Activated T-helper 17 cell treated with anti-CD3 and anti-CD28 coated beads, Interleukin-2, amount 50 U/mL, for 72 hours (primary cell): ENCODE measurements around the gene MARCHF9. TPM values are rescaled to one million over a fixed set of nuclear protein-coding genes. Genes with fewer than 3 reads are reported as not detected.
A peak's percentile ranks its signal among the peaks of the same experiment; 100 is the strongest.
"Not testable (repeated sequence)": the region's sequence is repeated elsewhere in the genome, so short reads cannot be mapped to it uniquely, and the experiment has no call there.

Source experiments
- ATAC-seq: fragments of 150-1000 bp; cut with Tn5 transposase; replicated peaks from 2 replicates; pipeline ENCODE4 v1.10.0; 2021; ENCODE audit warnings: mild to moderate bottlenecking, moderate library complexity
- H3K27ac Mint-ChIP-seq: one replicate; pipeline ENCODE4 v1.8.0; 2022; ENCODE audit warnings: mixed read lengths
- H3K27me3 Mint-ChIP-seq: one replicate; pipeline ENCODE4 v1.8.0; 2022; ENCODE audit warnings: mixed read lengths
- H3K36me3 Mint-ChIP-seq: one replicate; pipeline ENCODE4 v1.8.0; 2022; ENCODE audit warnings: low read depth, mild to moderate bottlenecking, mixed read lengths
- H3K4me1 Mint-ChIP-seq: one replicate; pipeline ENCODE4 v1.8.0; 2022; ENCODE audit warnings: mixed read lengths
- H3K4me3 Mint-ChIP-seq: one replicate; pipeline ENCODE4 v1.8.0; 2022; ENCODE audit warnings: mild to moderate bottlenecking, mixed read lengths
- H3K9me3 Mint-ChIP-seq: one replicate; pipeline ENCODE4 v1.8.0; 2022; ENCODE audit warnings: mixed read lengths
- total RNA-seq, 2 donors: library from RNA; stranded (reverse); gene quantifications; one replicate each; pipeline ENCODE4 v1.2.3, GENCODE V29; 2022

Gene MARCHF9
- total RNA-seq, 2 donors from 2014 or later = 22.5 to 26.9 TPM

DNA sequence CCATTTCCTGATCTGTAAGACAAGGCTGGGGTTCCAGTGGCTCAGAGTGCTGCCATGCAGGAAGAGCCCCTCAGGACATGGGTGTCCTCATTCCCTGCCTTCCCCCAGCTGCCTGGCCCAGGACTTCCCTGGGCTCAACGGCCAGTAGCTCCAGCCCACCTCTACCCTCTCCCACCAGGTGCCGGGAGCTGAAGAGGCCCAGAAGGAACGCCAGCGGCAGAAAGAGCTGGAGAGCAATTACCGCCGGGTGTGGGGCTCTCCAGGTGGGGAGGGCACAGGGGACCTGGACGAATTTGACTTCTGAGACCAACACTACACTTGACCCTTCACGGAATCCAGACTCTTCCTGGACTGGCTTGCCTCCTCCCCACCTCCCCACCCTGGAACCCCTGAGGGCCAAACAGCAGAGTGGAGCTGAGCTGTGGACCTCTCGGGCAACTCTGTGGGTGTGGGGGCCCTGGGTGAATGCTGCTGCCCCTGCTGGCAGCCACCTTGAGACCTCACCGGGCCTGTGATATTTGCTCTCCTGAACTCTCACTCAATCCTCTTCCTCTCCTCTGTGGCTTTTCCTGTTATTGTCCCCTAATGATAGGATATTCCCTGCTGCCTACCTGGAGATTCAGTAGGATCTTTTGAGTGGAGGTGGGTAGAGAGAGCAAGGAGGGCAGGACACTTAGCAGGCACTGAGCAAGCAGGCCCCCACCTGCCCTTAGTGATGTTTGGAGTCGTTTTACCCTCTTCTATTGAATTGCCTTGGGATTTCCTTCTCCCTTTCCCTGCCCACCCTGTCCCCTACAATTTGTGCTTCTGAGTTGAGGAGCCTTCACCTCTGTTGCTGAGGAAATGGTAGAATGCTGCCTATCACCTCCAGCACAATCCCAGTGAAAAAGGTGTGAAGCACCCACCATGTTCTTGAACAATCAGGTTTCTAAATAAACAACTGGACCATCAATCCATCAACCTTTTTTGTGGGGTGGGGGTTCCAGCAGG lies 34.0 kb upstream of the MARCHF9 start:
- Mint-ChIP-seq H3K4me1 (peaks cover 21% of the 10 kb centered on the region), H3K27me3 (no peaks in the 10 kb centered on the region), H3K4me3 (no peak overlapping the region), H3K9me3 (no peaks in the 10 kb centered on the region), H3K36me3 (peaks cover 72% of the 10 kb centered on the region), H3K27ac (peak overlapping the region; percentile 74)
- ATAC-seq = no peak

DNA sequence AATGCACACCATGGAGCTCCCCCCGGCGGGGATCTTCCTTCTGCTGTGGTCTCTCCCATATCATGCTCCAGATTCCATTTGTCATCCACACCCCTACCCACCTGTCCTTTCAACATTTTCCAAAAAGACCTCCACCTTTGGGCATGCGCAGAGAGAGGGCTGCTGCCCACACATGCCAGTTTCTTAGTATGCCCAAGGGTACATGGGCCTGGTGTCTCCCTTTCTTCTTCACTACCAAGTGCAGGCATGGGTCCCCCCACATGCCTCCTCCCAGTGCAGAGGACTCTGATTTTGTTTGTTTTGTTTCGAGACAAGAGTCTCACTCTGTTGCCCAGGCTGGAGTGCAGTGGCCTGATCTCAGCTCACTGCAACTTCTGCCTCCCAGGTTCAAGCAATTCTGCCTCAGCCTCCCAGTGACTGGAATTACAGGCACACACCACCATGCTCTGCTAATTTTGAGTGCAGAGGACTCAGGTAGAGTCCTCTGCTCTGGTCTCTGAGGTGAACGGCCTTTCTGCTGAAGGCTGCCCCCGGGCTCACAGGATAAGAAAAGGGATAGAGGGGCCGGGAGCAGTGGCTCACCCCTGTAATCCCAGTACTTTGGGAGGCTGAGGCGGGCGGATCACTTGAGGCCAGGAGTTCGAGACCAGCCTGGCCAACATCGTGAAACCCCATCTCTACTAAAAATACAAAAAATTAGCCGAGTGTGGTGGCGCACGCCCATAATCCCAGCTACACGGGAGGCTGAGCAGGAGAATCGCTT lies 32.9 kb upstream of the MARCHF9 start:
- H3K36me3 Mint-ChIP-seq = peaks cover 67% of the 10 kb centered on the region
- not testable (repeated sequence) for ATAC-seq, H3K9me3 Mint-ChIP-seq, H3K27me3 Mint-ChIP-seq, H3K4me3 Mint-ChIP-seq
- H3K4me1 Mint-ChIP-seq = peaks cover 21% of the 10 kb centered on the region
- peak overlapping the region; percentile 74 for H3K27ac Mint-ChIP-seq

DNA sequence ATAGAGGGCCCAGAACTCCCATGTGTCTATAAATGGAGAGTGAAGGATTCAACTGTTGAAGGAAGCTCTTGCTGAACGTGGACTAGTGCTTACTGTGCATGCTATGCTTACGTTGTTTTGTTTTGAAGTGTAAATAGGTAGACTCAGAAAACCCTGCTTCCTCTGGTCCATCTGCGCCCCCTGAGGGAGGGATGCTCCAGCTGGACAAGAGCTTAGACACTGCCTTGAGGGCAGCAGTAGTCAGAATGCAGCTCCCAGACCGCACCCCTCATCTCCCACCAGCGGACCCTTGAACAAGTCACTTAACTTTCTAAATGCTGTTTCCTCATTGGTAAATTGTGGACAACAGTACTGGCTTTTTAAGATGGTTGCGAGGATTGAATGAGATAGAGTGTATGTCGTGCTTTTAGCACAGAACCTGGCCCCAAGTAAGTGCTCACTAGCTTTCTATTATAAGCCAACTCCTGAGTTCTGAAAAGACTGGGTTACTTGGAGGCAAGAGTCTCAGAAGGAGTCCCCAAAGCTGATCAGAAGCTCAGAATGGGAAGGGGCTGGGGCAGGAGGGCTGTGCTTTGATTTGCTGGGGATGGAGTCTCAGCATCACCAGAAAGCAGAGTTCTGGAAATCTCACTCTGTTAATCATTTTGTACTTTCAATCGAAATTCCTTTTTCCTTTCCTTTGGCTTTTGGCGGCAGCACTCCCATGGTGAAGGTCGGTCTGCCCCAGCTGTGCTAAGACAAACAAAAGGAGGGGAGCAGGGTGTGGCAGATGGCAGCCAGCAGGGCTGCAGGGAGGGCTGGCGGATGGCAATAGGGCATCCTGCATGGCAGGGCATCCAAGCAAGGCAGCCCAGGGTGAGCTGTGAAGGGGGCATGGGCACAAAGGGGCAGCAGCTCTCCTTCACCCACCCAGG lies 31.9 kb upstream of the MARCHF9 start:
- H3K9me3 Mint-ChIP-seq = no peaks in the 10 kb centered on the region
- peak overlapping the region; percentile 43 for H3K27ac Mint-ChIP-seq
- H3K4me3 Mint-ChIP-seq = no peak overlapping the region
- H3K36me3 Mint-ChIP-seq = peaks cover 67% of the 10 kb centered on the region
- no peaks in the 10 kb centered on the region for H3K27me3 Mint-ChIP-seq
- H3K4me1 Mint-ChIP-seq = peaks cover 19% of the 10 kb centered on the region
- ATAC-seq = peak; percentile 6

DNA sequence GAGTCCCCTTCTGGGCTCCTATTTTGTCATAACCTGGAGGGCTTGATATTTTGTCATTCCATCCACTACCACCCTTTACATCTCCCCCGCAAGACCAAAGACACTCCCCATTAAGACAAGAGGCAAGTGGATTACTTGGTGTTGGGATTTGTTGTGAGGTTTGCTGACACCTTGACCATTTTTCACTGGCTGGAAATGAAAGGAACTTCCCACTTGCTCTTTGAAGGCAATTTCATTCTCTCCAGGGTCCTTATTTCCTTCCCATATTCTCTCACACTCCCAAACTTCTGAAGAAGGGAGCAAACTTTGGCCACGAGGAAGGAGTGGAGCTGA lies 31.3 kb upstream of the MARCHF9 start:
- Mint-ChIP-seq H3K27ac (peak overlapping the region; percentile 43), H3K4me3 (no peak overlapping the region), H3K9me3 (no peaks in the 10 kb centered on the region), H3K27me3 (no peaks in the 10 kb centered on the region), H3K36me3 (peaks cover 67% of the 10 kb centered on the region), H3K4me1 (peaks cover 21% of the 10 kb centered on the region)
- ATAC-seq = no peak

DNA sequence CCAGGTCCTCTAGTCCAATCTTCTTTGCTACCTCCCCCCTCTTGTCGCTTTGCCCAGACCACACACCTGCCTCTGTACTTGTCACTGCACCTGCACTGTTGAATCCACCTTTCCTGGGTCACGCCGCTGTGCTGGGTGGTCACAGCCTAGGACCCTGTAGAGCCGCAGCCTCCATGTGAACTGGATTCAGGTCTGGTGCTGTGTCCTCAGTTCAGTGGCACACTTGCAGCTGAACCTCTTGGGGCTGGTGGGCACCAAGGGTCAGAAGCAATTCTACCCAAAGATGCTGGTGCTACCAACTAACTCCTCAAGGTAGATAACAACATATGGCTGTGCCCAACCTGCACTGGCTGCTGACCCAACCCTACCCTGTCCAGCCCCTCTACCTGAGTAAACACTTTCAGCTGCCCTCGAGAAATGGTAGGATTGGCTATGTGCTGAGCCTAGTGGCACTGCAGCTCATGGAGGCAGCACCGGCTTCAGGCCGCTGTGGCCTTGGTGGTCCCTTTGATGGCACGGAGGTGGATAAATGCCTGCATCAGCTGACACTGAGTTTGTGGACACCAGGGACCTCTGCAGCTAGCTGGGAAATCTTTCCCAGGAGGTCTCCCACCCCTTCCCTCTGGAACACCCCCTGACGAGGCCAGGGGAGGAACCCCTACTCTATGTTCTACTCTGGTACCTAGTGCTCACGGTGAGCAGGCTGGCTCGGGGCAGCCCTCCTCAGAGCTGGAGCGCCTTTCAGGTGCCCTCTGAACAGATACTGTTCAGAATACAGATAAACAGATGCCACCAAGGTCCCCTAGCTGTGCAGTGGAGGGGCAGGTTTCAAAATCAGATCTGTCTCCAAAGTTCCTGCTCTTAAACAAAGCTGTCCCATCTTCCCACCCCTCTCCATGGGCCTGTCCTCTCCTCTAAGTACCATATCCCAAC lies 30.6 kb upstream of the MARCHF9 start:
- ATAC-seq = peak; percentile 8
- Mint-ChIP-seq H3K4me3 (no peak overlapping the region), H3K36me3 (peaks cover 67% of the 10 kb centered on the region), H3K27me3 (no peaks in the 10 kb centered on the region), H3K27ac (peak overlapping the region; percentile 43), H3K9me3 (no peaks in the 10 kb centered on the region), H3K4me1 (peaks cover 19% of the 10 kb centered on the region)

DNA sequence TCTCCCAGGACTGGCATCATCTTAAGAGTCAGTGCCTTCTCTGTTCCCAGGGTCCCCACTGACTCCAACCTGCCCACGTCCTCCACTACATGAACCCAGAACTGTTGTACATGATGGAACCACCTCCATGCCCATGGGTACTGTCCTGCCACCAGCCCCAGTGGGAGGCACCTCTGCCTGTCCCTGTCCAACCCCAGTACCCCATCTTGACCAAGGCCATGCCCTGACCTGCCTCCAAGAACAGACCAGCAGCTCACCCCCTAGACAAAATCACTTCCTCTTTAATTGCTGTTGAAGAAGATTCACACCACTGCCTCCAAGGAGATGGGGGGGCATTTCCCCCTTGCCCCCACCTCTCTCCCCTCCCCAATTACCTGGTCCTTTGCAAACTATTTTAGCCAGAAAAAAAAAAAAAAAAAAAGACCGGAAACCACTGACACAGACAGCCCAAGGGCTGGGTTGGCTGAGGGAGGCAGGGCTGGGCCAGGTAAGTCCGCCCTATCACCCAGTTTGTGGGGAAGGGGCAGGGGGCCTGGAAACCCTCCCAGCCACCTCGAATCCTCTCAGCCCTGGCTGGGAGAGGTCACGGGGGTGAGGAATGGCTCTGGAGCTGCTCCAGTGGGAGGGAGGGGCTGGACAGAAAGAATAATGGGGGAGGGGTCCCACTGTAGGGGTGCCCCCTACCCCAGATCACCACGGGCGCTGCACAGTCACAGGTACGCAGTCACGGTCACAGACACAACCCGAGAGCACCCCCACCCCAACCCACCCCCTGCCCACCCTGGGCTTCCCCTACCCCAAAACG lies 29.8 kb upstream of the MARCHF9 start:
- peaks cover 16% of the 10 kb centered on the region for H3K4me1 Mint-ChIP-seq
- no peaks in the 10 kb centered on the region for H3K9me3 Mint-ChIP-seq
- H3K36me3 Mint-ChIP-seq = peaks cover 67% of the 10 kb centered on the region
- peak overlapping the region; percentile 42 for H3K27ac Mint-ChIP-seq
- no peaks in the 10 kb centered on the region for H3K27me3 Mint-ChIP-seq
- no peak overlapping the region for H3K4me3 Mint-ChIP-seq
- ATAC-seq = no peak

DNA sequence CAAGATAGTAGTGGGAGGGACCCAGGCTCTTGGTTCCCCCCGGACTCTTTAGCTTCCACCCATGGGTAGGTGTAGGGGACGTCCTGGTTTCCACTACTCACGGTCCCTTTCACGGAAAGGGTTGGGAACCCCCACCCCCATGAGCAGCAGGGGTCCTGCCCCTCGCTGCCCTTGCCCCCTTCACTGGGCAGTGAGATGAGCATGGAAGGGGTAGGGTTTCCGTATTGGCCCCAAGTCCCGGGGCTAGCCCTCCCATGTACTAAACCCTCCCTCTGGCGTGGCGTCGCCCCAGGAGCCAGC lies 29.1 kb upstream of the MARCHF9 start:
- Mint-ChIP-seq H3K27me3 (no peaks in the 10 kb centered on the region), H3K4me3 (peak overlapping the region; percentile 64), H3K27ac (peak overlapping the region; percentile 64), H3K4me1 (peaks cover 16% of the 10 kb centered on the region), H3K36me3 (peaks cover 67% of the 10 kb centered on the region), H3K9me3 (no peaks in the 10 kb centered on the region)
- no peak for ATAC-seq

DNA sequence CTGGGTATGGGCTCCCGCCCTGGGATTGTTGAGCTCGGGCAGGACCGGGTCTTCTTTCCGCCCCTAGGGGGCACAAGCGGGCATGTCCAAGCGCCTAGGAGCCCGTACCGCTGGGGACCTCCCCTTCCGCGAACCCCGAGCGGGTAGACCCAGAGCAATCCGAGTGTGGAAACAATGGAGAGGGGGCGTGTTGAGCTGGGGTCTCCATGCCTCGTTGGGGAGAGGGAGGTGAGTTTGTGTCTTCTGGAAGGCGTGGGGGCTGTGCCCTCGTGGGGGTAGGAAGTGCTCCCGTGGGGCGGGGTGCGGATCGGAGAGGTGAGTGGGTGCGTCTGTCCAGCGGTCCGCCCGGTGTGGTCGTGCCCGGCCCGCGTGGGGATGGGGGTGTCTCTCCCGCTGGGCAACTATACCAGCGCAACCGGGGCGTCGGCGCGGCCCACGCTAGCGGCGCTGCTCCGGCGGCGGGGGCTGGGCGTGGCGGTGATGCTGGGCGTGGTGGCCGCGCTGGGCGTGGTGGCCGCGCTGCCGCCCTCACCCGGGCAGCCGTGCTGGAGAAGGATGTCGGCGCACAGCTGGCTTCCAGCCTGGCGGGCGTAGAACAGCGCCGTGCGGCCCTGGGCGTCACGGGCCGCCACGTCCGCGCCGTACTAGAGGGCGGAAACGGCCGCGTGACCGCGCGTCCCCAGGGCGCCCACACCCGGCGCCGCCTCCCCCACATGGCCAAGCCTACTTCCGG lies 28.6 kb upstream of the MARCHF9 start:
- H3K4me3 Mint-ChIP-seq = peak overlapping the region; percentile 64
- no peaks in the 10 kb centered on the region for H3K9me3 Mint-ChIP-seq
- H3K36me3 Mint-ChIP-seq = peaks cover 68% of the 10 kb centered on the region
- peak overlapping the region; percentile 64 for H3K27ac Mint-ChIP-seq
- no peaks in the 10 kb centered on the region for H3K27me3 Mint-ChIP-seq
- ATAC-seq = peak; percentile 63
- peaks cover 16% of the 10 kb centered on the region for H3K4me1 Mint-ChIP-seq

DNA sequence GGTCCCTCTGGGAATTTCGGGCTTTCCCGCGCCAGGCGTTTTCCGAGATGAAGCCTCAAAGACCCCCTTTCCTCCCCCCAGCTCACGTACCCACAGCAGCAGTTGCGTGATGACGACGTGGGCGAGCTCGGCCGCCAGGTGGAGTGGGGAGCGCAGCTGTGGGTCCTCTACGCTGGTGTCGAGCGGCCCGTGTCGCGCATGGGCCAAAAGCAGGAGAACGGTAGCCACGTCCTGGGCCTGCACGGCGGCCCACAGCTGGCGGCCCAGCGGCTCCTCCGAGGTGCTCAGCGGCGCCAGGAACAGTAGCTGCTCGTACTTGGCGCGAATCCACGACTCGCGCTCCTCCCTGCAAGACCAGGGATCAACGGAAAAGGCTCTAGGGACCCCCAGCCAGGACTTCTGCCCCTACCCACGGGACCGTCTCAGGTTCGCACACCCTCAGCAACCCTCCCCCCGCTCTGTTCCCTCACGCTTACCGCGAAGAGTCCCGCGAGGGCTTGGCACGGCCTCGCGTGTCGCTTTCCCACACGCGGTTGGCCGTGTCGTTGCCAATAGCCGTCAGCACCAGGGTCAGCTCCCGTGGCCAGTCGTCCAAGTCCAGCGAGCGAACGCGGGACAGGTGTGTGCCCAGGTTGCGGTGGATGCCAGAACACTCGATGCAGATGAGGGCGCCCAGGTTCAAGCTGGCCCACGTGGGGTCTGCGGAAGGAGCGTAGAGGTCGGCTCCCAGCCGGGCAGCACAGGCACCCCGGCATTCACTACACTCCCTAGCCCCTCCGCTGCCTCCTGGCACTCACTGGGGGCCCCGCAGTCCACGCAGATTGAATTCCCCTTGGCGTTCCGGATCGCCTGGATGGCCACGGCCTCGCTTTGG lies 27.8 kb upstream of the MARCHF9 start:
- no peak overlapping the region for H3K27ac Mint-ChIP-seq
- peaks cover 11% of the 10 kb centered on the region for H3K4me1 Mint-ChIP-seq
- no peak for ATAC-seq
- no peaks in the 10 kb centered on the region for H3K9me3 Mint-ChIP-seq
- H3K36me3 Mint-ChIP-seq = peaks cover 68% of the 10 kb centered on the region
- H3K27me3 Mint-ChIP-seq = no peaks in the 10 kb centered on the region
- no peak overlapping the region for H3K4me3 Mint-ChIP-seq

DNA sequence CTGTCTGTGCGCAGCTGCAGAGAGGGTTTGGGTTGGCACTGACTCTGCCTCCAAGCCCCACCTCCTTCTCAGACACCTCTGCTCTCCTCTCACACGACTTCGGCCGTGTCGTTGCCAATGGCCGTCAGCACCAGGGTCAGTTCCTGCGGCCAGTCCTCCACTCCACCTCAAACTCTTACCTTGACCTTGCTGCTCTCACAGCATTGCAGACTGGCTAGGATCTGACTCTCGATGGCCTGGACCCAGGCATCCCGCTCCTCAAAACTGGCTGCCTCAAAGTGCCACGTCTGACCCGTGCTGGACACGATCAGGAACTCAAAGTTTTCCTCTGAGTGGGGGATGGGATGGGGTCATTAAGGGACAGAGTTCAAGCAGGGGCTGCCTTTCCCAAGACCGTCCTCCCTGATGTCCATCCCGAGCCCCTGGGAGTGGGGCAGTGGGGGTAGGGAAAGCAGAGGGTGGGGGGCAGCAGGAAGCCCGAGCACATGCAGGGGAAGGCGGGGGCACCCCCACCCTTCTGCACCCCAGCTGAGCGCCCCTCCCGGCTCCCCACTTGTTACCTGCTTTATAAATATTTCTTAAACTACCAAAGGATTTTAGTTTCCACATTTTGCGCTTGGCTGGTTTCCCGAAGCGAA lies 27.0 kb upstream of the MARCHF9 start:
- Mint-ChIP-seq H3K27ac (peak overlapping the region; percentile 51), H3K36me3 (peaks cover 74% of the 10 kb centered on the region), H3K4me3 (no peak overlapping the region), H3K27me3 (no peaks in the 10 kb centered on the region), H3K4me1 (peaks cover 16% of the 10 kb centered on the region), H3K9me3 (no peaks in the 10 kb centered on the region)
- ATAC-seq = no peak

DNA sequence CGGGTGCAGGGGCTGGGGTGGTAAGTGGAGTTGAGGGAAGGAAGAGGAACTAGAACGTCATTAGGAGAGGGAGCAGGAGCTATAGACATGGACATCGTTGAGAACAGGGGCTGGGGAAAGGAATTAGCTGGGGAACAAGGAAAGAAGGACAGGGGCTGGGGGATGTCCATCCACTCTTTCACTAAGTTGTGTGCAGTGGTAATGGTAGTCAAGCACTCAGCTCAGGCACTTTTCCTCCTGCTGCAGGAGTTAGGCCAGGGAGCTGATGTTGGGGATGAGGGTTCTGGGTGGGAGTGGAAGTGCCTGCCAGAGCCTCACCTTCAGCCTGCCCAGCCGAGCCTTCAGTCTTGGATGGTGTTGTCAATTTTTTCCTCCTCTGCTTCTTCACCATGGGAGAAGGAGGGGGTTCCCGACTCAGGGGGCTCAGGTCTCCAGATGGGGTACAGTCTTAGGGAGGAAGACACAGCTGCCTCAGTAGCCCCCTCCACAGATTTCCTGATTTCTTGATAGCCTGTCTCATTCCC lies 25.5 kb upstream of the MARCHF9 start:
- Mint-ChIP-seq H3K4me1 (peaks cover 16% of the 10 kb centered on the region), H3K36me3 (peaks cover 89% of the 10 kb centered on the region), H3K9me3 (no peaks in the 10 kb centered on the region), H3K27me3 (no peaks in the 10 kb centered on the region), H3K27ac (no peak overlapping the region), H3K4me3 (no peak overlapping the region)
- ATAC-seq = no peak
